Mucosa of descending colon (tissue), 3 donors: Measurements from ENCODE around the gene ACTR1A. TPM values are rescaled to one million over a fixed set of nuclear protein-coding genes. Genes with fewer than 3 reads are reported as not detected.

Experiments used
- ATAC-seq: fragments of 200-7000 bp; cut with Tn5 transposase; one replicate; pipeline ENCODE4 v1.9.1; 2020; ENCODE audit warnings: mild to moderate bottlenecking, moderate library complexity
- DNase-seq, 3 donors: peaks; one replicate each; pipeline ENCODE4 v3.0.0-alpha.2; 2020
- H3K36me3 ChIP-seq: fragments of 200-600 bp; one replicate; pipeline ENCODE4 v1.8.0; 2021; ENCODE audit warnings: low read depth, mild to moderate bottlenecking
- H3K4me1 ChIP-seq: fragments of 200-600 bp; one replicate; pipeline ENCODE4 v1.8.0; 2021; ENCODE audit warnings: low read depth, mild to moderate bottlenecking
- H3K4me3 ChIP-seq: fragments of 200-600 bp; one replicate; pipeline ENCODE4 v1.8.0; 2021; ENCODE audit warnings: mild to moderate bottlenecking
- H3K9me3 ChIP-seq: fragments of 200-600 bp; one replicate; pipeline ENCODE4 v1.8.0; 2021; ENCODE audit warnings: mild to moderate bottlenecking
- CTCF ChIP-seq: fragments of 200-600 bp; IDR thresholded peaks from one replicate; pipeline ENCODE4 v1.8.0; 2022; ENCODE audit warnings: antibody characterized with exemption, mild to moderate bottlenecking
- intact Hi-C, 2 donors: fragments of 100-400 bp; cut with DNase I in 1 of 2; cut with micrococcal nuclease in 1 of 2; formaldehyde crosslinking; loops; one replicate each; pipeline versions ENCODE4 v1.11.0 to v1.11.1; 2022; cut with DNase I, micrococcal nuclease
- total RNA-seq, 3 donors: library from RNA; stranded (reverse); fragmentation: NEBNext Ultra II Directional in 2 of 3; extraction: Animal tissue kit (Norgen Biotek cat#: 25700) in 2 of 3; gene quantifications; one replicate each; pipeline versions ENCODE4 v1.2.1 to v1.2.4, GENCODE V29; 2021 to 2023
- donor health status: DM: no; HTN: no; CAD: no; lungs with moderate emphysema.
- donor health status: DM: no; HTN: no; CAD: no.
- donor health status: DM: no; HTN: yes; CAD: no.

ACTR1A gene
- total RNA-seq, 3 donors from 2014 or later = 70.6 to 121 (median 77.7) TPM

DNA sequence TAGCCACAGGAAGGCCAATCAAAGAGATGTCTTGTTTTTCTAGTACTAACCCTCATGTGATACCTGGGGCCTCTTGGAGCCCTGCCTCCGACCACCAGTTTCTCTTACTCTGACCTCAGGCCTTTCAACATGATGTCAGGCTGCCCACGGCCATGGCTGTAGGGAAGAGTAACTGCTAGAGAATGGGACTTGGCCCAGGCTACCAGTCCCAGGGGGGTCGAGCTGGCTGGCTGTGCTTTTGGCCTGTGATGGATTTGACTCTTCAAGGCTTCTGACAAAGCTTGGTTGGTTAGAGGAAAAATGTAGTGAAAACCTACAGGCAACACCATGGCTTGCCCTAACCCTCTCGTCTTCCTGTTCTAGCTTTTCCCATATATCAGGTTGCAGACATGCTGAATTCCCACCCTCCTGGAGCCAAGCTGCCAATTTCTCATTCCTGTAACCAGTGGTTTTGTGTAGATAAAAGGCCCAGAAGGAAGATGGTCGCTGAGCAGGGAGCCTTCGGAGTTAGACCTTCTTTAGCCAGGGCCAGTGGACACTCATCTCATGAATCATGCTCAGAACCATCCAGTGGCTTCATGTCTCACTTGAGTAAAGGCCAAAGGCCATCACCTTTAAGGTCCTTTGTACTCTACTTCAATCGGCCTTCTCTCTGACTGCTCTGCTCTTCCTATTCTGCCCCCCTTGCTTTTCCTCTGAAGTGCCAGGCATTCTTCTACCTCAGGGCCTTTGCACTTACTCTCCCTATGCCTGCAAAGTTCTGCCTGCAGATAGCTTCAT, 20.9 kb upstream of the ACTR1A start:
- H3K36me3 ChIP-seq = no peaks in the 10 kb centered on the region
- no peak for ATAC-seq
- no peak for TF ChIP-seq CTCF
- no peak for DNase-seq
- H3K4me3 ChIP-seq = no peak overlapping the region
- H3K4me1 ChIP-seq = no peaks in the 10 kb centered on the region
- intact Hi-C loops = loop anchor here in 1 of 2 donors (10.0 kb wide), 1 partner anchor 51 kb away; no protein-coding TSS in a partner anchor
- H3K9me3 ChIP-seq = no peaks in the 10 kb centered on the region

- Histone ChIP-seq H3K9me3 (no peaks in the 10 kb centered on the region), H3K36me3 (no peaks in the 10 kb centered on the region), H3K4me3 (no peak overlapping the region), H3K4me1 (no peaks in the 10 kb centered on the region)
- no peak for ATAC-seq
- no peak for TF ChIP-seq CTCF
- no peak for DNase-seq
- intact Hi-C loops = loop anchor here in 1 of 2 donors (10.0 kb wide), 1 partner anchor 52 kb away; no protein-coding TSS in a partner anchor
Measured at GRCh38 chr10:102522874-102523249, 20.4 kb upstream of the ACTR1A start.

- H3K36me3 ChIP-seq = no peaks in the 10 kb centered on the region
- no peaks in the 10 kb centered on the region for H3K9me3 ChIP-seq
- no peaks in the 10 kb centered on the region for H3K4me1 ChIP-seq
- intact Hi-C loops = no loop called here
- ATAC-seq = no peak
- TF ChIP-seq CTCF = no peak
- H3K4me3 ChIP-seq = no peak overlapping the region
- DNase-seq = no peak
Measured at GRCh38 chr10:102519246-102519825, 16.8 kb upstream of the ACTR1A start.

GRCh38 chr10:102517553-102517952, 15.0 kb upstream of the ACTR1A start:
- Histone ChIP-seq H3K4me3 (no peak overlapping the region), H3K9me3 (no peaks in the 10 kb centered on the region), H3K4me1 (no peaks in the 10 kb centered on the region), H3K36me3 (no peaks in the 10 kb centered on the region)
- DNase-seq = no peak
- intact Hi-C loops = no loop called here
- ATAC-seq = no peak
- TF ChIP-seq CTCF = no peak

DNA sequence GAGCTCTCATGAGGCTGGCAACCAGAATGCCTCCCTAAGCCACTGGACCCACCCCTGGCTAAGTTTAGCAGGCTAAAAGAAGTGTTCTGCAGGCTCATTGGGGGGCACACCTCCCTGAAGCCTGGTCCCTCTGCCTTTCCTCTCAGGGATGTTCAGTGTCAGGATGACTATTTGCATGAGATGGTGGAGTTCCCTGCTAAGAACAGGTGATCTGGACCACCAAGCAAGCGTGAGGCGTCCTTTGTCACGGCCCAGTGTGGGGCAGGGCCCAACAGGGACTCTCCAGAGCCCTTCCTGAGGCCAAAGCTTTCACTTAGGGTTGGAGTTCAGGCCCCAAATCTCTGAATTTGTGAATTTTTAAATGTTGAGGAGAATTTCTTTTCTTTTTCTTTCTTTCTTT, 13.2 kb upstream of the ACTR1A start:
- no peak for ATAC-seq
- H3K36me3 ChIP-seq = no peaks in the 10 kb centered on the region
- no peak overlapping the region for H3K4me3 ChIP-seq
- no peak for TF ChIP-seq CTCF
- no peak for DNase-seq
- no peaks in the 10 kb centered on the region for H3K9me3 ChIP-seq
- intact Hi-C loops = no loop called here
- no peaks in the 10 kb centered on the region for H3K4me1 ChIP-seq
